ENCODE results near the gene OAF. TPM values are rescaled to one million over a fixed set of nuclear protein-coding genes. Genes with fewer than 3 reads are reported as not detected.

The OAF gene
- total RNA-seq, 3 donors from 2014 or later (not counting 1 experiment from before 2014, with no cell fraction given): 2.8 to 5.1 (median 3.8) TPM

GRCh38 chr11:120191058-120191457 lies 19.8 kb upstream of the OAF start:
- no peak overlapping the region for H3K4me3 Mint-ChIP-seq

GRCh38 chr11:120192831-120193625 lies 17.8 kb upstream of the OAF start:
- no peaks in the 10 kb centered on the region for H3K36me3 ChIP-seq (ENCODE audit: control insufficient read depth, insufficient read depth, low read length)
- H3K4me3 ChIP-seq (ENCODE audit: low read length): no peak overlapping the region
- intact Hi-C loops (cut with micrococcal nuclease): no loop called here
- H3K9me3 ChIP-seq (ENCODE audit: control insufficient read depth, insufficient read depth, low read length): no peaks in the 10 kb centered on the region
- WGBS (ENCODE audit: insufficient coverage): 87% methylated on average over 15 of the region's 15 CpGs
- no peaks in the 10 kb centered on the region for H3K9me3 Mint-ChIP-seq
- no peak overlapping the region for H3K27ac ChIP-seq (ENCODE audit: low read length)
- ATAC-seq (no peak), DNase-seq (no peak)
- TF ChIP-seq, protein P1, sequence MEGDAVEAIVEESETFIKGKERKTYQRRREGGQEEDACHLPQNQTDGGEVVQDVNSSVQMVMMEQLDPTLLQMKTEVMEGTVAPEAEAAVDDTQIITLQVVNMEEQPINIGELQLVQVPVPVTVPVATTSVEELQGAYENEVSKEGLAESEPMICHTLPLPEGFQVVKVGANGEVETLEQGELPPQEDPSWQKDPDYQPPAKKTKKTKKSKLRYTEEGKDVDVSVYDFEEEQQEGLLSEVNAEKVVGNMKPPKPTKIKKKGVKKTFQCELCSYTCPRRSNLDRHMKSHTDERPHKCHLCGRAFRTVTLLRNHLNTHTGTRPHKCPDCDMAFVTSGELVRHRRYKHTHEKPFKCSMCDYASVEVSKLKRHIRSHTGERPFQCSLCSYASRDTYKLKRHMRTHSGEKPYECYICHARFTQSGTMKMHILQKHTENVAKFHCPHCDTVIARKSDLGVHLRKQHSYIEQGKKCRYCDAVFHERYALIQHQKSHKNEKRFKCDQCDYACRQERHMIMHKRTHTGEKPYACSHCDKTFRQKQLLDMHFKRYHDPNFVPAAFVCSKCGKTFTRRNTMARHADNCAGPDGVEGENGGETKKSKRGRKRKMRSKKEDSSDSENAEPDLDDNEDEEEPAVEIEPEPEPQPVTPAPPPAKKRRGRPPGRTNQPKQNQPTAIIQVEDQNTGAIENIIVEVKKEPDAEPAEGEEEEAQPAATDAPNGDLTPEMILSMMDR (IDR thresholded peaks at IDR 0.05): no peak
- H3K27ac Mint-ChIP-seq: no peak overlapping the region
- no peaks in the 10 kb centered on the region for H3K4me1 ChIP-seq (ENCODE audit: control insufficient read depth, insufficient read depth, low read length)
- H3K27me3 ChIP-seq (ENCODE audit: control insufficient read depth, insufficient read depth, low read length): no peaks in the 10 kb centered on the region
- H3K4me3 Mint-ChIP-seq: no peak overlapping the region
- H3K36me3 Mint-ChIP-seq: no peaks in the 10 kb centered on the region
- H3K27me3 Mint-ChIP-seq (ENCODE audit: low read depth in 2 of 2): peaks cover 0 to 4% of the 10 kb centered on the region in 2 donors
- no peaks in the 10 kb centered on the region for H3K4me1 Mint-ChIP-seq

More at GRCh38 chr11:120191058-120191457, 19.8 kb upstream of the OAF start:
- intact Hi-C loops (cut with micrococcal nuclease): no loop called here
- no peaks in the 10 kb centered on the region for H3K9me3 ChIP-seq (ENCODE audit: control insufficient read depth, insufficient read depth, low read length)
- H3K36me3 Mint-ChIP-seq: no peaks in the 10 kb centered on the region
- H3K36me3 ChIP-seq (ENCODE audit: control insufficient read depth, insufficient read depth, low read length): no peaks in the 10 kb centered on the region
- peaks cover 0 to 7% of the 10 kb centered on the region in 2 donors for H3K27me3 Mint-ChIP-seq (ENCODE audit: low read depth in 2 of 2)
- H3K4me3 ChIP-seq (ENCODE audit: low read length): no peak overlapping the region
- 75% methylated on average over 4 of the region's 4 CpGs for WGBS (ENCODE audit: insufficient coverage)
- no peaks in the 10 kb centered on the region for H3K9me3 Mint-ChIP-seq
- TF ChIP-seq, protein P1 (IDR thresholded peaks at IDR 0.05): no peak
- H3K27ac Mint-ChIP-seq: no peak overlapping the region
- peaks cover 0 to 6% of the 10 kb centered on the region in 2 donors for H3K4me1 Mint-ChIP-seq
- no peak for DNase-seq
- no peak for ATAC-seq
- H3K4me1 ChIP-seq (ENCODE audit: control insufficient read depth, insufficient read depth, low read length): no peaks in the 10 kb centered on the region
- H3K27me3 ChIP-seq (ENCODE audit: control insufficient read depth, insufficient read depth, low read length): no peaks in the 10 kb centered on the region
- H3K27ac ChIP-seq (ENCODE audit: low read length): no peak overlapping the region

- intact Hi-C loops (cut with micrococcal nuclease): no loop called here
- 91% methylated on average over 4 of the region's 4 CpGs for WGBS (ENCODE audit: insufficient coverage)
- peaks cover 0 to 4% of the 10 kb centered on the region in 2 donors for H3K27me3 Mint-ChIP-seq (ENCODE audit: low read depth in 2 of 2)
- Histone ChIP-seq H3K27me3 (ENCODE audit: control insufficient read depth, insufficient read depth, low read length) (no peaks in the 10 kb centered on the region), H3K36me3 (ENCODE audit: control insufficient read depth, insufficient read depth, low read length) (no peaks in the 10 kb centered on the region), H3K9me3 (ENCODE audit: control insufficient read depth, insufficient read depth, low read length) (no peaks in the 10 kb centered on the region), H3K4me3 (ENCODE audit: low read length) (no peak overlapping the region), H3K27ac (ENCODE audit: low read length) (no peak overlapping the region), H3K4me1 (ENCODE audit: control insufficient read depth, insufficient read depth, low read length) (no peaks in the 10 kb centered on the region)
- H3K4me3 Mint-ChIP-seq: no peak overlapping the region
- no peaks in the 10 kb centered on the region for H3K36me3 Mint-ChIP-seq
- no peak overlapping the region for H3K27ac Mint-ChIP-seq
- TF ChIP-seq, protein P1 (IDR thresholded peaks at IDR 0.05): no peak
- no peak for ATAC-seq
- DNase-seq: no peak
- no peaks in the 10 kb centered on the region for H3K4me1 Mint-ChIP-seq
- no peaks in the 10 kb centered on the region for H3K9me3 Mint-ChIP-seq
Observed at GRCh38 chr11:120194166-120194565, 16.7 kb upstream of the OAF start.
